ENCODE data around the gene DGCR8.
"Not testable (repeated sequence)": the region's sequence is repeated elsewhere in the genome, so short reads cannot be mapped to it uniquely, and the experiment has no call there.

DGCR8 gene

GRCh38 chr22:20066617-20067383, 13.2 kb upstream of the DGCR8 start:
- Histone ChIP-seq H3K4me3 (replicated peaks; ENCODE audit: low read depth, low read length) (no peak overlapping the region), H3K27me3 (replicated peaks; ENCODE audit: control insufficient read depth, insufficient read depth, low read length) (no peaks in the 10 kb centered on the region), H3K36me3 (ENCODE audit: control insufficient read depth, insufficient read depth, low read length) (peaks cover 2% of the 10 kb centered on the region)
- no peak for DNase-seq (ENCODE audit: extremely low read depth, insufficient read length)
- TF ChIP-seq, protein P1, sequence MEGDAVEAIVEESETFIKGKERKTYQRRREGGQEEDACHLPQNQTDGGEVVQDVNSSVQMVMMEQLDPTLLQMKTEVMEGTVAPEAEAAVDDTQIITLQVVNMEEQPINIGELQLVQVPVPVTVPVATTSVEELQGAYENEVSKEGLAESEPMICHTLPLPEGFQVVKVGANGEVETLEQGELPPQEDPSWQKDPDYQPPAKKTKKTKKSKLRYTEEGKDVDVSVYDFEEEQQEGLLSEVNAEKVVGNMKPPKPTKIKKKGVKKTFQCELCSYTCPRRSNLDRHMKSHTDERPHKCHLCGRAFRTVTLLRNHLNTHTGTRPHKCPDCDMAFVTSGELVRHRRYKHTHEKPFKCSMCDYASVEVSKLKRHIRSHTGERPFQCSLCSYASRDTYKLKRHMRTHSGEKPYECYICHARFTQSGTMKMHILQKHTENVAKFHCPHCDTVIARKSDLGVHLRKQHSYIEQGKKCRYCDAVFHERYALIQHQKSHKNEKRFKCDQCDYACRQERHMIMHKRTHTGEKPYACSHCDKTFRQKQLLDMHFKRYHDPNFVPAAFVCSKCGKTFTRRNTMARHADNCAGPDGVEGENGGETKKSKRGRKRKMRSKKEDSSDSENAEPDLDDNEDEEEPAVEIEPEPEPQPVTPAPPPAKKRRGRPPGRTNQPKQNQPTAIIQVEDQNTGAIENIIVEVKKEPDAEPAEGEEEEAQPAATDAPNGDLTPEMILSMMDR (IDR thresholded peaks at IDR 0.05; ENCODE audit: insufficient read depth, low read length, poor library complexity, severe bottlenecking) = no peak

DNA sequence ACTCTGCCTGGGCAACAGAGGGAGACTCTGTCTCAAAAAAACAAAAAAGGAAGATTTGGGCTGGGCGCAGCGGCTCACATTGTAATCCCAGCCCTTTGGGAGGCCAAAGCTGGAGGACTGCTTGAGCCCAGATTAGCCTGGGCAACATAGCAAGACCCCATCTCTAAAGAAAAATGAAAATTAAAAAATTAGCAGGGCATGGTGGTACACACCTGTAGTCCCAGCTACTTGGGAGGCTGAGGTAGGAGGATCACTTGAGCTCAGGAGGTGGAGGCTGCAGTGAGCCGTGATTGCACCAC, 12.7 kb upstream of the DGCR8 start:
- not testable (repeated sequence) for H3K27me3 ChIP-seq (replicated peaks; ENCODE audit: control insufficient read depth, insufficient read depth, low read length); H3K36me3 ChIP-seq (ENCODE audit: control insufficient read depth, insufficient read depth, low read length); H3K4me3 ChIP-seq (replicated peaks; ENCODE audit: low read depth, low read length); DNase-seq (ENCODE audit: extremely low read depth, insufficient read length)

- H3K4me3 ChIP-seq (replicated peaks; ENCODE audit: low read depth, low read length) = no peak overlapping the region
- no peaks in the 10 kb centered on the region; the same call in 1 of the 2 replicates for H3K36me3 ChIP-seq (ENCODE audit: control insufficient read depth, insufficient read depth, low read length)
- no peaks in the 10 kb centered on the region for H3K27me3 ChIP-seq (replicated peaks; ENCODE audit: control insufficient read depth, insufficient read depth, low read length)
- DNase-seq (ENCODE audit: extremely low read depth, insufficient read length) = no peak
- TF ChIP-seq, protein P1 (IDR thresholded peaks at IDR 0.05; ENCODE audit: insufficient read depth, low read length, poor library complexity, severe bottlenecking) = no peak
These were observed 11.4 kb upstream of the DGCR8 start for GRCh38 chr22:20068640-20069039.

DNA sequence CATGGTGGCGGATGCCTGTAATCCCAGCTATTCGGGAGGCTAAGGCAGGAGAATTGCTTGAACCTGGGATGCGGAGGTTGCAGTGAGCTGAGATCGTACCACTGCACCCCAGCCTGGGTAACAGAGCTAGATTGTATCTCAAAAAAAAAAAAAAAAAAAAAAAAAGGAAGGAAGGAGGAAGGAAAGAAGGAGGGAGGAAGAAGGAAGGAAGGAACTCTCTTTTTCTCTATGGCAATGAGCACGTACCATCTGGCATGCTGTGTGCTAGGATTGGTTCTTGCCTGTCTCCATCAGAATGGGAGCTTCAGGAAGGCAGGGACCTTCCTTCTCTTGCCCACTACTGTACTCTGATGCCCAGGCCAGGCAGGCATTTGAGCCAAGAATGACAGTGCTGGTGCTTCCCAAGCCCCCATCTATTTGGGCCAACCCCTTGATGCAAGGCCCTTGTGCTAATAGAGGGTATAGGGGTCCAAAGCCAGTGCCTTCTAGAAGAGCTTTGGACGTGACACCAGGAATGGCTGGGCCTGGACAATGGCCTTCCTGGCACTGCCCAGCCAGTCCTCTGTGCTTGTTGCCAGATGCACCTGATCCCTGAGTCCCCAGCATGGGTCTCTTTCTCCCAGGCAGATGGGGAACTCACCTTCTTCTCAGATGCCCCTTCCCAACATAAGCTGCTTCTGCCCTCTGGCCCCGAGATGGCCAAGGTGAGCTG, 10.6 kb upstream of the DGCR8 start:
- Histone ChIP-seq H3K4me3 (replicated peaks; ENCODE audit: low read depth, low read length) (no peak overlapping the region), H3K27me3 (replicated peaks; ENCODE audit: control insufficient read depth, insufficient read depth, low read length) (no peaks in the 10 kb centered on the region), H3K36me3 (ENCODE audit: control insufficient read depth, insufficient read depth, low read length) (no peaks in the 10 kb centered on the region; the same call in 1 of the 2 replicates)
- DNase-seq (ENCODE audit: extremely low read depth, insufficient read length) = no peak
- TF ChIP-seq, protein P1 (IDR thresholded peaks at IDR 0.05; ENCODE audit: insufficient read depth, low read length, poor library complexity, severe bottlenecking) = no peak

GRCh38 chr22:20071524-20071972, 8.5 kb upstream of the DGCR8 start:
- Histone ChIP-seq H3K36me3 (ENCODE audit: control insufficient read depth, insufficient read depth, low read length) (no peaks in the 10 kb centered on the region), H3K27me3 (replicated peaks; ENCODE audit: control insufficient read depth, insufficient read depth, low read length) (no peaks in the 10 kb centered on the region), H3K4me3 (replicated peaks; ENCODE audit: low read depth, low read length) (no peak overlapping the region)
- TF ChIP-seq, protein P1 (IDR thresholded peaks at IDR 0.05; ENCODE audit: insufficient read depth, low read length, poor library complexity, severe bottlenecking) = no peak
- DNase-seq (ENCODE audit: extremely low read depth, insufficient read length) = no peak

GRCh38 chr22:20076627-20077172, 3.3 kb upstream of the DGCR8 start:
- TF ChIP-seq, protein P1 (IDR thresholded peaks at IDR 0.05; ENCODE audit: insufficient read depth, low read length, poor library complexity, severe bottlenecking) = no peak
- Histone ChIP-seq H3K27me3 (replicated peaks; ENCODE audit: control insufficient read depth, insufficient read depth, low read length) (no peaks in the 10 kb centered on the region), H3K4me3 (replicated peaks; ENCODE audit: low read depth, low read length) (no peak overlapping the region), H3K36me3 (ENCODE audit: control insufficient read depth, insufficient read depth, low read length) (no peaks in the 10 kb centered on the region)
- no peak for DNase-seq (ENCODE audit: extremely low read depth, insufficient read length)
